HepG2 (cell line): ENCODE results near the gene VPS13D. TPM values are rescaled to one million over a fixed set of nuclear protein-coding genes. Genes with fewer than 3 reads are reported as not detected.

Experiments used
- CHD4 ChIP-seq: fragments of 200-600 bp; sonication (generic); IDR thresholded peaks from 2 replicates; pipeline ENCODE4 v1.7.0; 2017; ENCODE audit warnings: mild to moderate bottlenecking, low read length, borderline replicate concordance
- FOXA1 ChIP-seq, 2 experiments: fragments of 450-650 bp in 1 of 2; sonication (generic) in 1 of 2; formaldehyde crosslinking in 1 of 2; IDR thresholded peaks; 2 replicates each; pipeline versions ENCODE4 v1.4.0 to v1.6.1; 2016 to 2020; ENCODE audit warnings: missing genetic modification reagents in 1 of 2
- GPN1 ChIP-seq: sonication (generic); formaldehyde crosslinking; IDR thresholded peaks from 2 replicates; pipeline ENCODE4 v1.5.1; 2020; ENCODE audit warnings: missing genetic modification reagents, borderline replicate concordance
- RARA ChIP-seq: IDR thresholded peaks from 2 replicates; pipeline ENCODE4 v1.6.1; 2016; ENCODE audit warnings: missing genetic modification reagents, missing compliant biosample characterization
- RXRA ChIP-seq: sonication (generic); formaldehyde crosslinking; IDR thresholded peaks from 2 replicates; pipeline ENCODE4 v1.5.1; 2020; ENCODE audit warnings: missing genetic modification reagents
- ZBTB10 ChIP-seq: sonication (generic); formaldehyde crosslinking; IDR thresholded peaks from 2 replicates; pipeline ENCODE4 v1.4.0; 2020; ENCODE audit warnings: missing genetic modification reagents, borderline replicate concordance
- ZBTB14 ChIP-seq: sonication (generic); formaldehyde crosslinking; IDR thresholded peaks from 2 replicates; pipeline ENCODE4 v1.4.0; 2020; ENCODE audit warnings: missing genetic modification reagents
- ZKSCAN8 ChIP-seq: IDR thresholded peaks from 2 replicates; pipeline ENCODE4 v1.6.1; 2016; ENCODE audit warnings: borderline replicate concordance, missing genetic modification reagents, missing compliant biosample characterization
- ZNF317 ChIP-seq: sonication (generic); formaldehyde crosslinking; IDR thresholded peaks from 2 replicates; pipeline ENCODE4 v1.5.0; 2020; ENCODE audit warnings: mild to moderate bottlenecking, missing genetic modification reagents
- ZNF788 ChIP-seq: sonication (generic); formaldehyde crosslinking; IDR thresholded peaks from 2 replicates; pipeline ENCODE4 v1.5.0; 2020; ENCODE audit warnings: mild to moderate bottlenecking, missing genetic modification reagents, borderline replicate concordance
- polyA plus RNA-seq, 8 experiments: library from polyadenylated mRNA; depleted of rRNA in 3 of 8; stranded (reverse) in 7 of 8; unstranded in 1 of 8; fragments of >200 nt; fragmentation: Illumina TruSeq in 4 of 8; extraction: Trizol in 4 of 8; gene quantifications; 2 replicates each; pipeline versions ENCODE4 v1.2.1 to v1.2.3, GENCODE V29; 2011 to 2016; ENCODE audit warnings: low read depth in 4 of 8, missing spikeins in 1 of 8, mixed read lengths in 1 of 8; ENCODE audit not compliant: insufficient read depth in 1 of 8
- total RNA-seq, 5 experiments: library from RNA; depleted of rRNA; stranded (reverse); fragments of >200 nt; fragmentation: Illumina TruSeq; extraction: Trizol; gene quantifications; 2 replicates each; pipeline ENCODE4 v1.2.3, GENCODE V29; 2016; ENCODE audit warnings: low read depth in 1 of 5
- TF ChIP-seq, protein P1 (sequence below), 2 experiments: IDR thresholded peaks; 2 replicates each; pipeline ENCODE4 v1.6.1; 2011 to 2012; ENCODE audit warnings: low read length in 2 of 2, borderline replicate concordance in 1 of 2, low read depth in 1 of 2, mild to moderate bottlenecking in 1 of 2, moderate library complexity in 1 of 2
- TF ChIP-seq, protein P2 (sequence below): sonication (generic); formaldehyde crosslinking; IDR thresholded peaks from 2 replicates; pipeline ENCODE4 v1.5.0; 2020; ENCODE audit warnings: missing genetic modification reagents
- TF ChIP-seq, protein P3 (sequence below): sonication (generic); formaldehyde crosslinking; IDR thresholded peaks from 2 replicates; pipeline ENCODE4 v1.8.1; 2023; ENCODE audit warnings: mild to moderate bottlenecking, missing genetic modification reagents, borderline replicate concordance
- TF ChIP-seq, protein P4 (sequence below): sonication (generic); IDR thresholded peaks from 2 replicates; pipeline ENCODE4 v1.6.1; 2016; ENCODE audit warnings: low read depth, borderline replicate concordance
- TF ChIP-seq, protein P5 (sequence below): sonication (generic); formaldehyde crosslinking; IDR thresholded peaks from 2 replicates; pipeline ENCODE4 v1.8.1; 2022; ENCODE audit warnings: mild to moderate bottlenecking, missing genetic modification reagents

Gene VPS13D
- total and polyA plus RNA-seq, 2 of the 13 experiments (the other 11 are each of a cell fraction or from before 2014, with no cell fraction given), result 8.6 to 13.9 TPM

DNA sequence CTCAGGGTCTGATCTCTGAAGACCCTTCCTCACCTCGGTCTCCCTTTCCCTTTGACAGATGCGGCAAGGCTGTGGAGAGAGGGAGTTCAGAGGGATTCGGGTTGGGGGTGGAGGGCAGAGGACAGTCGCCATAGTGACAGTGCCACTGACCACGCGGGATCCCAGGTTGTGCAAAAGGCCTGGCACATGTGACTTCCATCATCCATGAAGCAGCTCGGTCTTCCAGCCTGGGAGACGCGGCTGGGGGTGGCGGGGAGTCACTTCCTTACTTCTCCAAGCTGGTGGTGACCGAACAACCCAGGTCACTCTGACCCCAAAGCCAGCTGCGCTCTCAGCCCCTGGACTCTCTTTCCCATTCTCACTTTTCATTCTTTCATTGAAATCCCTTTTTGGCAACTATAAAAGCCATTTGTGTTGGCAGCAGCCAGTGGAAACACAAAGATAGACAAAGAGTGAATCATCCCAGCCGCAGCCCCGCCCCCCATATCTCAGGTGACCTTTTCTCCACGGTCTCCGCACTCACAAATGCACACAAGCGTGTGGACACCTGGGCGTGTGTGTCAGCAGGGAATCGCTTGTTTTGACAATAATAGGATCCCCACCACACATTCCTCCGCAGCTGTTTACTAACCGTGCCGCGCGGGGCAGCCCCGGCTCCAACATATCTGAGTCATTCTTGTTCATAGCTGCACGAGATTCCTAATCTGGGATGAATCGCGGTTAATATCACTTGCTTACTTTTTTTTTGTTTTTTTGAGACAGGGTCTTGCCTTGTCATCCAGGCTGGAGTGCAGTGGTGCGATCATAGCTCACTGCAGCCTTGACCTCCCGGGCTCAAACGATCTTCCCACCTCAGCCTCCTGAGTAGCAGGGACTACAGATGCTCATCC, 319.9 kb downstream of the VPS13D start (continued):
- TF ChIP-seq, protein P1, sequence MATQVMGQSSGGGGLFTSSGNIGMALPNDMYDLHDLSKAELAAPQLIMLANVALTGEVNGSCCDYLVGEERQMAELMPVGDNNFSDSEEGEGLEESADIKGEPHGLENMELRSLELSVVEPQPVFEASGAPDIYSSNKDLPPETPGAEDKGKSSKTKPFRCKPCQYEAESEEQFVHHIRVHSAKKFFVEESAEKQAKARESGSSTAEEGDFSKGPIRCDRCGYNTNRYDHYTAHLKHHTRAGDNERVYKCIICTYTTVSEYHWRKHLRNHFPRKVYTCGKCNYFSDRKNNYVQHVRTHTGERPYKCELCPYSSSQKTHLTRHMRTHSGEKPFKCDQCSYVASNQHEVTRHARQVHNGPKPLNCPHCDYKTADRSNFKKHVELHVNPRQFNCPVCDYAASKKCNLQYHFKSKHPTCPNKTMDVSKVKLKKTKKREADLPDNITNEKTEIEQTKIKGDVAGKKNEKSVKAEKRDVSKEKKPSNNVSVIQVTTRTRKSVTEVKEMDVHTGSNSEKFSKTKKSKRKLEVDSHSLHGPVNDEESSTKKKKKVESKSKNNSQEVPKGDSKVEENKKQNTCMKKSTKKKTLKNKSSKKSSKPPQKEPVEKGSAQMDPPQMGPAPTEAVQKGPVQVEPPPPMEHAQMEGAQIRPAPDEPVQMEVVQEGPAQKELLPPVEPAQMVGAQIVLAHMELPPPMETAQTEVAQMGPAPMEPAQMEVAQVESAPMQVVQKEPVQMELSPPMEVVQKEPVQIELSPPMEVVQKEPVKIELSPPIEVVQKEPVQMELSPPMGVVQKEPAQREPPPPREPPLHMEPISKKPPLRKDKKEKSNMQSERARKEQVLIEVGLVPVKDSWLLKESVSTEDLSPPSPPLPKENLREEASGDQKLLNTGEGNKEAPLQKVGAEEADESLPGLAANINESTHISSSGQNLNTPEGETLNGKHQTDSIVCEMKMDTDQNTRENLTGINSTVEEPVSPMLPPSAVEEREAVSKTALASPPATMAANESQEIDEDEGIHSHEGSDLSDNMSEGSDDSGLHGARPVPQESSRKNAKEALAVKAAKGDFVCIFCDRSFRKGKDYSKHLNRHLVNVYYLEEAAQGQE (IDR thresholded peaks at IDR 0.05; ENCODE audit: borderline replicate concordance in 1 of 2, low read depth in 1 of 2, low read length in 2 of 2), result no peak
- TF ChIP-seq, protein P2, sequence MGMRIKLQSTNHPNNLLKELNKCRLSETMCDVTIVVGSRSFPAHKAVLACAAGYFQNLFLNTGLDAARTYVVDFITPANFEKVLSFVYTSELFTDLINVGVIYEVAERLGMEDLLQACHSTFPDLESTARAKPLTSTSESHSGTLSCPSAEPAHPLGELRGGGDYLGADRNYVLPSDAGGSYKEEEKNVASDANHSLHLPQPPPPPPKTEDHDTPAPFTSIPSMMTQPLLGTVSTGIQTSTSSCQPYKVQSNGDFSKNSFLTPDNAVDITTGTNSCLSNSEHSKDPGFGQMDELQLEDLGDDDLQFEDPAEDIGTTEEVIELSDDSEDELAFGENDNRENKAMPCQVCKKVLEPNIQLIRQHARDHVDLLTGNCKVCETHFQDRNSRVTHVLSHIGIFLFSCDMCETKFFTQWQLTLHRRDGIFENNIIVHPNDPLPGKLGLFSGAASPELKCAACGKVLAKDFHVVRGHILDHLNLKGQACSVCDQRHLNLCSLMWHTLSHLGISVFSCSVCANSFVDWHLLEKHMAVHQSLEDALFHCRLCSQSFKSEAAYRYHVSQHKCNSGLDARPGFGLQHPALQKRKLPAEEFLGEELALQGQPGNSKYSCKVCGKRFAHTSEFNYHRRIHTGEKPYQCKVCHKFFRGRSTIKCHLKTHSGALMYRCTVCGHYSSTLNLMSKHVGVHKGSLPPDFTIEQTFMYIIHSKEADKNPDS, result no peak
- no peak for TF ChIP-seq GPN1 (CRISPR knock-in tag)
- no peak for TF ChIP-seq ZNF317
- TF ChIP-seq CHD4, result no peak
- no peak for TF ChIP-seq FOXA1 (IDR thresholded peaks at IDR 0.05)
- TF ChIP-seq FOXA1 (CRISPR knock-in tag; IDR thresholded peaks at IDR 0.05), result peak; percentile 58
- no peak for TF ChIP-seq ZNF788 (CRISPR knock-in tag)
- TF ChIP-seq RARA (CRISPR knock-in tag), result peak; percentile 93
- no peak for TF ChIP-seq ZKSCAN8
- TF ChIP-seq ZBTB14 (CRISPR knock-in tag), result no peak
- TF ChIP-seq RXRA (CRISPR knock-in tag), result peak; percentile 77; the same call in 1 of the 2 replicates
- TF ChIP-seq, protein P3, sequence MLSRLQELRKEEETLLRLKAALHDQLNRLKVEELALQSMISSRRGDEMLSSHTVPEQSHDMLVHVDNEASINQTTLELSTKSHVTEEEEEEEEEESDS (CRISPR knock-in tag), result no peak
- no peak for TF ChIP-seq ZBTB10
- TF ChIP-seq, protein P4, sequence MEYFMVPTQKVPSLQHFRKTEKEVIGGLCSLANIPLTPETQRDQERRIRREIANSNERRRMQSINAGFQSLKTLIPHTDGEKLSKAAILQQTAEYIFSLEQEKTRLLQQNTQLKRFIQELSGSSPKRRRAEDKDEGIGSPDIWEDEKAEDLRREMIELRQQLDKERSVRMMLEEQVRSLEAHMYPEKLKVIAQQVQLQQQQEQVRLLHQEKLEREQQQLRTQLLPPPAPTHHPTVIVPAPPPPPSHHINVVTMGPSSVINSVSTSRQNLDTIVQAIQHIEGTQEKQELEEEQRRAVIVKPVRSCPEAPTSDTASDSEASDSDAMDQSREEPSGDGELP, result peak; percentile 66; the same call in 1 of the 2 replicates
- TF ChIP-seq, protein P5, sequence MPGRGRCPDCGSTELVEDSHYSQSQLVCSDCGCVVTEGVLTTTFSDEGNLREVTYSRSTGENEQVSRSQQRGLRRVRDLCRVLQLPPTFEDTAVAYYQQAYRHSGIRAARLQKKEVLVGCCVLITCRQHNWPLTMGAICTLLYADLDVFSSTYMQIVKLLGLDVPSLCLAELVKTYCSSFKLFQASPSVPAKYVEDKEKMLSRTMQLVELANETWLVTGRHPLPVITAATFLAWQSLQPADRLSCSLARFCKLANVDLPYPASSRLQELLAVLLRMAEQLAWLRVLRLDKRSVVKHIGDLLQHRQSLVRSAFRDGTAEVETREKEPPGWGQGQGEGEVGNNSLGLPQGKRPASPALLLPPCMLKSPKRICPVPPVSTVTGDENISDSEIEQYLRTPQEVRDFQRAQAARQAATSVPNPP (CRISPR knock-in tag), result no peak
